ENCODE data around the gene KRT32.

- TF ChIP-seq POLR2AphosphoS5 (IDR thresholded peaks at IDR 0.05; ENCODE audit: low read depth, low read length) (no peak), REST (IDR thresholded peaks at IDR 0.05; ENCODE audit: insufficient read depth in 1 of 2, low read depth in 2 of 2, low read length in 2 of 2) (no peak)
These were observed 33.1 kb upstream of the KRT32 start for GRCh38 chr17:41500131-41500911.
